GM19035 (cell line): Measurements from ENCODE around the gene SIGLEC9.

ENCODE experiments used
- ATAC-seq: cut with Tn5 transposase; IDR thresholded peaks from one replicate; pipeline ENCODE4 v1.9.1; 2021; ENCODE audit not compliant: unreplicated experiment

The SIGLEC9 gene

GRCh38 chr19:51173681-51174080 is 49.0 kb downstream of the SIGLEC9 start:
- no peak for ATAC-seq

- no peak for ATAC-seq
Measured at GRCh38 chr19:51179256-51179655, 54.5 kb downstream of the SIGLEC9 start.
